ENCODE data around the gene APP.

Gene APP

GRCh38 chr21:26130249-26130881, 40.2 kb downstream of the APP start:
- peak; percentile 91 for DNase-seq (ENCODE audit: low read depth)
- no peak overlapping the region for H3K4me3 ChIP-seq (ENCODE audit: low read depth, low read length)

GRCh38 chr21:26127918-26128317, 42.7 kb downstream of the APP start:
- no peak for TF ChIP-seq CTCF (conservative IDR thresholded peaks at IDR 0.05; ENCODE audit: low read depth, low read length)
- peak; percentile 55 for DNase-seq (ENCODE audit: low read depth)
- no peak overlapping the region for H3K4me3 ChIP-seq (ENCODE audit: low read depth, low read length)

More at GRCh38 chr21:26130249-26130881, 40.2 kb downstream of the APP start:
- no peak for TF ChIP-seq CTCF (conservative IDR thresholded peaks at IDR 0.05; ENCODE audit: low read depth, low read length)

GRCh38 chr21:26127073-26127814, 43.3 kb downstream of the APP start:
- DNase-seq (ENCODE audit: low read depth), result no peak
- no peak for TF ChIP-seq CTCF (conservative IDR thresholded peaks at IDR 0.05; ENCODE audit: low read depth, low read length)
- no peak overlapping the region for H3K4me3 ChIP-seq (ENCODE audit: low read depth, low read length)

- TF ChIP-seq CTCF (conservative IDR thresholded peaks at IDR 0.05; ENCODE audit: low read depth, low read length), result no peak
- DNase-seq (ENCODE audit: low read depth), result no peak
- H3K4me3 ChIP-seq (ENCODE audit: low read depth, low read length), result no peak overlapping the region
Observed at GRCh38 chr21:26126168-26126553, 44.4 kb downstream of the APP start.

- H3K4me3 ChIP-seq (ENCODE audit: low read depth, low read length), result no peak overlapping the region
- DNase-seq (ENCODE audit: low read depth), result peak; percentile 50
- no peak for TF ChIP-seq CTCF (conservative IDR thresholded peaks at IDR 0.05; ENCODE audit: low read depth, low read length)
Observed at GRCh38 chr21:26125433-26126167, 45.0 kb downstream of the APP start.

GRCh38 chr21:26124896-26125295, 45.7 kb downstream of the APP start:
- no peak overlapping the region for H3K4me3 ChIP-seq (ENCODE audit: low read depth, low read length)
- TF ChIP-seq CTCF (conservative IDR thresholded peaks at IDR 0.05; ENCODE audit: low read depth, low read length), result no peak
- peak; percentile 38 for DNase-seq (ENCODE audit: low read depth)

Data from choroid plexus epithelial cell (primary cell).